GM21528 (cell line): ENCODE measurements around the gene CEP19.

Experiments
- ATAC-seq: cut with Tn5 transposase; IDR thresholded peaks from one replicate; pipeline ENCODE4 v1.9.1; 2021; ENCODE audit warnings: mild to moderate bottlenecking, moderate library complexity; ENCODE audit not compliant: unreplicated experiment, low FRiP score

Gene CEP19

GRCh38 chr3:196712514-196713413 is 714 bp upstream of the CEP19 start:
- ATAC-seq, result peak; percentile 61

GRCh38 chr3:196708467-196708866 is 3.6 kb downstream of the CEP19 start:
- ATAC-seq, result no peak

GRCh38 chr3:196707566-196707965 is 4.5 kb downstream of the CEP19 start:
- ATAC-seq, result no peak

- ATAC-seq, result no peak
Observed at GRCh38 chr3:196706731-196707130, 5.3 kb downstream of the CEP19 start.

- ATAC-seq, result no peak
Observed at GRCh38 chr3:196706327-196706726, 5.7 kb downstream of the CEP19 start.

GRCh38 chr3:196700801-196701200 is 11.2 kb downstream of the CEP19 start:
- ATAC-seq, result no peak

- no peak for ATAC-seq
Observed at GRCh38 chr3:196699749-196700148, 12.3 kb downstream of the CEP19 start.

- ATAC-seq, result no peak
Observed at GRCh38 chr3:196697270-196697669, 14.8 kb downstream of the CEP19 start.

- ATAC-seq, result no peak
Observed at GRCh38 chr3:196695849-196696226, 16.2 kb downstream of the CEP19 start.

GRCh38 chr3:196694941-196695848 is 16.9 kb downstream of the CEP19 start:
- ATAC-seq, result no peak

GRCh38 chr3:196694202-196694638 is 17.8 kb downstream of the CEP19 start:
- ATAC-seq, result no peak

- no peak for ATAC-seq
Observed at GRCh38 chr3:196691386-196691785, 20.7 kb downstream of the CEP19 start.

GRCh38 chr3:196689941-196690660 is 21.9 kb downstream of the CEP19 start:
- ATAC-seq, result no peak

- no peak for ATAC-seq
Observed at GRCh38 chr3:196688349-196688748, 23.7 kb downstream of the CEP19 start.

- no peak for ATAC-seq
Observed at GRCh38 chr3:196686436-196686835, 25.6 kb downstream of the CEP19 start.

GRCh38 chr3:196684548-196685407 is 27.3 kb downstream of the CEP19 start:
- ATAC-seq, result peak; percentile 86

GRCh38 chr3:196677931-196678330 is 34.1 kb downstream of the CEP19 start:
- no peak for ATAC-seq

- no peak for ATAC-seq
Observed at GRCh38 chr3:196677353-196677752, 34.7 kb downstream of the CEP19 start.

- no peak for ATAC-seq
Observed at GRCh38 chr3:196673632-196674031, 38.4 kb downstream of the CEP19 start.

- no peak for ATAC-seq
Observed at GRCh38 chr3:196670339-196670738, 41.7 kb downstream of the CEP19 start.
